ENCODE results near the gene USHBP1. TPM values are rescaled to one million over a fixed set of nuclear protein-coding genes. Genes with fewer than 3 reads are reported as not detected.

USHBP1 gene
- total and polyA plus RNA-seq, 2 of the 13 experiments (the other 11 are each of a cell fraction or from before 2014, with no cell fraction given): 0.15 to 1.5 TPM

- TF ChIP-seq FOSL1 (CRISPR knock-in tag; IDR thresholded peaks at IDR 0.05; ENCODE audit: borderline replicate concordance) (no peak), ZBTB34 (CRISPR knock-in tag; IDR thresholded peaks at IDR 0.05) (0 out of 2 replicates have a peak, but pooled peaks have one; percentile 46), ZNF460 (CRISPR knock-in tag; IDR thresholded peaks at IDR 0.05; ENCODE audit: borderline replicate concordance) (peak; percentile 80; the same call in 1 of the 2 replicates), SP4 (CRISPR knock-in tag; IDR thresholded peaks at IDR 0.05) (peak; percentile 55; the same call in 1 of the 2 replicates), ZFYVE20 (CRISPR knock-in tag; IDR thresholded peaks at IDR 0.05; ENCODE audit: borderline replicate concordance, low read depth) (0 out of 2 replicates have a peak, but pooled peaks have one; percentile 34), UBTF (CRISPR knock-in tag; IDR thresholded peaks at IDR 0.05) (peak; percentile 78), THRA (CRISPR knock-in tag; IDR thresholded peaks at IDR 0.05; ENCODE audit: borderline replicate concordance) (peak; percentile 36), HIVEP1 (CRISPR knock-in tag; IDR thresholded peaks at IDR 0.05) (peak; percentile 46; the same call in 1 of the 2 replicates), NCOA2 (CRISPR knock-in tag; IDR thresholded peaks at IDR 0.05) (peak; percentile 51; the same call in 1 of the 2 replicates), ARID5B (CRISPR knock-in tag; IDR thresholded peaks at IDR 0.05) (peak; percentile 37; the same call in 1 of the 2 replicates), FOXO1 (CRISPR knock-in tag; IDR thresholded peaks at IDR 0.05) (no peak; the same call in 1 of the 2 replicates), FOXP1 (IDR thresholded peaks at IDR 0.05) (0 out of 2 replicates have a peak, but pooled peaks have one; percentile 8), FOXP1 (CRISPR knock-in tag; IDR thresholded peaks at IDR 0.05) (peak; percentile 20; the same call in 1 of the 2 replicates), PREB (CRISPR knock-in tag; IDR thresholded peaks at IDR 0.05) (no peak), IKZF5 (CRISPR knock-in tag; IDR thresholded peaks at IDR 0.05) (0 out of 2 replicates have a peak, but pooled peaks have one; percentile 40)
These were observed 9.4 kb downstream of the USHBP1 start (continued) for GRCh38 chr19:17255150-17255621.

Measured in HepG2 (cell line).